GM21447 (cell line): ENCODE results near the gene JADE3.
"Not testable (repeated sequence)": the region's sequence is repeated elsewhere in the genome, so short reads cannot be mapped to it uniquely, and the experiment has no call there.

Experiments used
- ATAC-seq: cut with Tn5 transposase; IDR thresholded peaks from one replicate; pipeline ENCODE4 v1.9.1; 2021; ENCODE audit not compliant: unreplicated experiment

JADE3 gene

GRCh38 chrX:46929439-46930261 is 17.4 kb downstream of the JADE3 start:
- no peak for ATAC-seq

GRCh38 chrX:46935295-46935694 is 23.1 kb downstream of the JADE3 start:
- ATAC-seq, result no peak

- ATAC-seq, result no peak
Measured at GRCh38 chrX:46938589-46938988, 26.4 kb downstream of the JADE3 start.

GRCh38 chrX:46941341-46941740 is 29.1 kb downstream of the JADE3 start:
- ATAC-seq, result no peak

GRCh38 chrX:46953137-46953527 is 40.9 kb downstream of the JADE3 start:
- ATAC-seq, result peak; percentile 90

- peak; percentile 34 for ATAC-seq
Measured at GRCh38 chrX:46953597-46953996, 41.4 kb downstream of the JADE3 start.

- ATAC-seq, result no peak
Measured at GRCh38 chrX:46954716-46955115, 42.5 kb downstream of the JADE3 start.

- not testable (repeated sequence) for ATAC-seq
Measured at GRCh38 chrX:46956589-46956988, 44.4 kb downstream of the JADE3 start.

- ATAC-seq, result no peak
Measured at GRCh38 chrX:46957297-46957696, 45.1 kb downstream of the JADE3 start.

GRCh38 chrX:46959101-46959500 is 46.9 kb downstream of the JADE3 start:
- ATAC-seq, result no peak

GRCh38 chrX:46959985-46960700 is 47.9 kb downstream of the JADE3 start:
- no peak for ATAC-seq

GRCh38 chrX:46961097-46961496 is 48.9 kb downstream of the JADE3 start:
- no peak for ATAC-seq

- ATAC-seq, result no peak
Measured at GRCh38 chrX:46961574-46962283, 49.5 kb downstream of the JADE3 start.

- no peak for ATAC-seq
Measured at GRCh38 chrX:46965125-46965758, 53.0 kb downstream of the JADE3 start.

- ATAC-seq, result peak; percentile 81
Measured at GRCh38 chrX:46967547-46967946, 55.3 kb downstream of the JADE3 start.

- not testable (repeated sequence) for ATAC-seq
Measured at GRCh38 chrX:46977046-46977445, 64.8 kb downstream of the JADE3 start.

- ATAC-seq, result no peak
Measured at GRCh38 chrX:46978341-46979291, 66.4 kb downstream of the JADE3 start.

- ATAC-seq, result no peak
Measured at GRCh38 chrX:46984705-46985104, 72.5 kb downstream of the JADE3 start.

- ATAC-seq, result no peak
Measured at GRCh38 chrX:46989548-46989947, 77.3 kb downstream of the JADE3 start.

GRCh38 chrX:46991664-46992063 is 79.4 kb downstream of the JADE3 start:
- no peak for ATAC-seq
